Neural cell (in vitro differentiated cells): ENCODE results near the gene CUEDC1.

Source experiments
- CTCF ChIP-seq: fragments of 450-650 bp; IDR thresholded peaks from 2 replicates; pipeline ENCODE4 v1.5.1; 2014; ENCODE audit warnings: antibody characterized with exemption, mild to moderate bottlenecking, moderate library complexity; ENCODE audit not compliant: poor library complexity, severe bottlenecking
- EP300 ChIP-seq: fragments of 450-650 bp; conservative IDR thresholded peaks from 2 replicates; pipeline ENCODE4 v1.6.1; 2014; ENCODE audit warnings: antibody characterized with exemption, mild to moderate bottlenecking, moderate library complexity; ENCODE audit not compliant: poor library complexity, severe bottlenecking
- EZH2 ChIP-seq: fragments of 200-600, 300-800 bp; shearing (Covaris generic), sonication (generic); IDR thresholded peaks from 2 replicates; pipeline ENCODE4 v1.6.1; 2014; ENCODE audit warnings: antibody characterized with exemption, low read length, borderline replicate concordance, mild to moderate bottlenecking; ENCODE audit not compliant: insufficient read depth, poor library complexity, severe bottlenecking
- MXI1 ChIP-seq: fragments of 450-650 bp; conservative IDR thresholded peaks from 2 replicates; pipeline ENCODE4 v1.6.1; 2014; ENCODE audit warnings: antibody characterized with exemption, mild to moderate bottlenecking; ENCODE audit not compliant: poor library complexity, severe bottlenecking
- POLR2AphosphoS5 ChIP-seq: IDR thresholded peaks from 2 replicates; pipeline ENCODE4 v1.6.1; 2012
- RAD21 ChIP-seq: fragments of 450-650 bp; conservative IDR thresholded peaks from 2 replicates; pipeline ENCODE4 v1.6.1; 2014; ENCODE audit warnings: antibody characterized with exemption, mild to moderate bottlenecking, moderate library complexity
- REST ChIP-seq: IDR thresholded peaks from 2 replicates; pipeline ENCODE4 v1.6.1; 2012; ENCODE audit warnings: borderline replicate concordance
- SMC3 ChIP-seq: fragments of 450-650 bp; conservative IDR thresholded peaks from 2 replicates; pipeline ENCODE4 v1.6.1; 2014; ENCODE audit warnings: antibody characterized with exemption, mild to moderate bottlenecking, moderate library complexity; ENCODE audit not compliant: poor library complexity

DNA sequence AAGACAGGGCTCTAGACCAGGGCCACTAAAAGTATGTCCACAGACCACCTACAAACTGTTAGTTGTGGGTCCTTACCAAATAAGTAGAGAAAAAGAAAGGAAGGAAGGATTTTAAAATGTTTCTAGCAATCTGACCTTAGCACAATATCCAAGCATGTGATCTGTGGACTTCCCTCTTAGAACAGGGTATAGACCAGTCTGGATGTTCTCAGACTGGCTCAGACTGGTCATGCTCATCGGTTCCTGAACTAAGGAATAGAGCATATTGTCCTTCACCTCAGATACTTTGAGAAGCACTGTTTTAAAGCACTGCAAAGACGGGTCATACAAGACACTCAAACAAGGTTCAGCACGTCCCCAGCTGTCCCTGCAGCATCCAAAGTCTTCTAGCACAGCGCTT lies 25.8 kb downstream of the CUEDC1 start:
- no peak for TF ChIP-seq CTCF
- TF ChIP-seq EP300 = no peak
- no peak for TF ChIP-seq SMC3
- TF ChIP-seq MXI1 = no peak
- TF ChIP-seq POLR2AphosphoS5 = no peak
- TF ChIP-seq EZH2 = no peak
- no peak for TF ChIP-seq REST
- TF ChIP-seq RAD21 = no peak
